Left lung (tissue), 8 donors: ENCODE data around the gene NGB. TPM values are rescaled to one million over a fixed set of nuclear protein-coding genes. Genes with fewer than 3 reads are reported as not detected.

ENCODE experiments used
- microRNA-seq, 2 donors: library from miRNA; unstranded; fragments of <30 nt; microRNA quantifications; one replicate each; pipeline ENCODE4, GENCODE V29; 2019
- polyA plus RNA-seq, 6 donors: library from polyadenylated mRNA; unstranded; fragments of 120-200 nt; gene quantifications; one replicate each; pipeline ENCODE4 v1.2.1, GENCODE V29; 2013; ENCODE audit not compliant: insufficient read length in 6 of 6
- total RNA-seq, 2 donors: library from RNA; stranded (reverse); fragmentation: NEBNext Ultra II Directional; extraction: Animal tissue kit (Norgen Biotek cat#: 25700); gene quantifications; one replicate each; pipeline ENCODE4 v1.2.1, GENCODE V29; 2021
- donor health status: DM: no; HTN: yes; CAD: no.
- donor health status: DM: no; HTN: no; CAD: no.

The NGB gene
- total and polyA plus RNA-seq, 8 donors, result not detected

Small RNA genes lying within 50 kb of the gene (microRNA-seq; reads per million reads assigned to microRNA genes)
- 0 to 0.17 reads per million in 2 donors for gene MIR1260A

Other genes starting within 250 kb of the NGB start
- 10 to 100 TPM; 45.9 to 46.3 TPM for gene IRF2BPL, start 242.5 kb downstream of the NGB start, total RNA-seq
- gene IRF2BPL, start 242.5 kb downstream of the NGB start, polyA plus RNA-seq, result 10 to 100 TPM; 22.8 to 50.0 (median 41.8) TPM
- 10 to 100 TPM; 18.6 to 19.8 TPM for gene CIPC, start 172.9 kb downstream of the NGB start, total RNA-seq
- gene CIPC, start 172.9 kb downstream of the NGB start, polyA plus RNA-seq, result 10 to 100 TPM; 19.5 to 24.3 (median 22.2) TPM
- gene ZDHHC22, start 129.4 kb downstream of the NGB start, total RNA-seq, result not detected
- under 1 TPM in 4 of 6 donors, not detected in 2; 0.04 to 0.11 (median 0.09) TPM for gene ZDHHC22, start 129.4 kb downstream of the NGB start, polyA plus RNA-seq
- under 1 TPM in 1 of 2 donors, not detected in 1; 0.47 TPM for gene TMEM63C, start 89.4 kb downstream of the NGB start, total RNA-seq
- 1 to 10 TPM in 3 of 6 donors, under 1 TPM in 3; 0.20 to 2.0 (median 1.1) TPM for gene TMEM63C, start 89.4 kb downstream of the NGB start, polyA plus RNA-seq
- gene POMT2, start 49.7 kb upstream of the NGB start, total RNA-seq, result 10 to 100 TPM; 29.3 to 32.8 TPM
- gene POMT2, start 49.7 kb upstream of the NGB start, polyA plus RNA-seq, result 10 to 100 TPM; 25.5 to 34.3 (median 31.7) TPM
- 10 to 100 TPM; 11.6 to 13.6 TPM for gene GSTZ1, start 49.8 kb upstream of the NGB start, total RNA-seq
- 10 to 100 TPM; 14.9 to 26.7 (median 20.5) TPM for gene GSTZ1, start 49.8 kb upstream of the NGB start, polyA plus RNA-seq
- 10 to 100 TPM; 12.7 to 15.9 TPM for gene TMED8, start 105.9 kb upstream of the NGB start, total RNA-seq
- 10 to 100 TPM; 15.1 to 19.8 (median 17.3) TPM for gene TMED8, start 105.9 kb upstream of the NGB start, polyA plus RNA-seq
- 1 to 10 TPM; 1.7 to 2.2 TPM for gene SAMD15, start 106.2 kb upstream of the NGB start, total RNA-seq
- 1 to 10 TPM; 3.6 to 5.7 (median 4.5) TPM for gene SAMD15, start 106.2 kb upstream of the NGB start, polyA plus RNA-seq
- under 1 TPM; 0.26 to 0.45 TPM for gene NOXRED1, start 152.3 kb upstream of the NGB start, total RNA-seq
- 1 to 10 TPM; 1.4 to 2.5 (median 2.0) TPM for gene NOXRED1, start 152.3 kb upstream of the NGB start, polyA plus RNA-seq
- 10 to 100 TPM; 15.4 to 16.3 TPM for gene VIPAS39, start 186.4 kb upstream of the NGB start, total RNA-seq
- gene VIPAS39, start 186.4 kb upstream of the NGB start, polyA plus RNA-seq, result 10 to 100 TPM; 28.3 to 40.4 (median 31.6) TPM
- gene AHSA1, start 186.9 kb upstream of the NGB start, total RNA-seq, result 100 to 1,000 TPM; 111 to 150 TPM
- 100 to 1,000 TPM; 143 to 203 (median 182) TPM for gene AHSA1, start 186.9 kb upstream of the NGB start, polyA plus RNA-seq
- not detected for gene ISM2, start 227.6 kb upstream of the NGB start, total RNA-seq
- under 1 TPM in 1 of 6 donors, not detected in 5; 0.17 TPM for gene ISM2, start 227.6 kb upstream of the NGB start, polyA plus RNA-seq